HL-60 (cell line): ENCODE measurements around the gene ZNF723.
"Not testable (repeated sequence)": the region's sequence is repeated elsewhere in the genome, so short reads cannot be mapped to it uniquely, and the experiment has no call there.

Experiments used
- POLR2AphosphoS5 ChIP-seq: IDR thresholded peaks from 2 replicates; pipeline ENCODE4 v1.6.1; 2012; ENCODE audit warnings: low read depth
- SPI1 ChIP-seq: IDR thresholded peaks from 2 replicates; pipeline ENCODE4 v1.6.1; 2012; ENCODE audit warnings: low read depth, mild to moderate bottlenecking, borderline replicate concordance
- TF ChIP-seq, protein P1 (sequence below): IDR thresholded peaks from one replicate; pipeline ENCODE4 v1.5.1; 2011; ENCODE audit warnings: low read length, control low read depth, inconsistent platforms; ENCODE audit not compliant: insufficient read depth

GRCh38 chr19:22857713-22858320 is 25.7 kb downstream of the ZNF723 start:
- TF ChIP-seq, protein P1, sequence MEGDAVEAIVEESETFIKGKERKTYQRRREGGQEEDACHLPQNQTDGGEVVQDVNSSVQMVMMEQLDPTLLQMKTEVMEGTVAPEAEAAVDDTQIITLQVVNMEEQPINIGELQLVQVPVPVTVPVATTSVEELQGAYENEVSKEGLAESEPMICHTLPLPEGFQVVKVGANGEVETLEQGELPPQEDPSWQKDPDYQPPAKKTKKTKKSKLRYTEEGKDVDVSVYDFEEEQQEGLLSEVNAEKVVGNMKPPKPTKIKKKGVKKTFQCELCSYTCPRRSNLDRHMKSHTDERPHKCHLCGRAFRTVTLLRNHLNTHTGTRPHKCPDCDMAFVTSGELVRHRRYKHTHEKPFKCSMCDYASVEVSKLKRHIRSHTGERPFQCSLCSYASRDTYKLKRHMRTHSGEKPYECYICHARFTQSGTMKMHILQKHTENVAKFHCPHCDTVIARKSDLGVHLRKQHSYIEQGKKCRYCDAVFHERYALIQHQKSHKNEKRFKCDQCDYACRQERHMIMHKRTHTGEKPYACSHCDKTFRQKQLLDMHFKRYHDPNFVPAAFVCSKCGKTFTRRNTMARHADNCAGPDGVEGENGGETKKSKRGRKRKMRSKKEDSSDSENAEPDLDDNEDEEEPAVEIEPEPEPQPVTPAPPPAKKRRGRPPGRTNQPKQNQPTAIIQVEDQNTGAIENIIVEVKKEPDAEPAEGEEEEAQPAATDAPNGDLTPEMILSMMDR: not testable (repeated sequence)
- not testable (repeated sequence) for TF ChIP-seq SPI1, POLR2AphosphoS5
